HG03039 (cell line): ENCODE measurements around the gene GFI1B.
"Not testable (repeated sequence)": the region's sequence is repeated elsewhere in the genome, so short reads cannot be mapped to it uniquely, and the experiment has no call there.

Source experiments
- ATAC-seq: cut with Tn5 transposase; IDR thresholded peaks from one replicate; pipeline ENCODE4 v1.9.1; 2021; ENCODE audit warnings: mild to moderate bottlenecking, moderate library complexity; ENCODE audit not compliant: unreplicated experiment

The GFI1B gene

DNA sequence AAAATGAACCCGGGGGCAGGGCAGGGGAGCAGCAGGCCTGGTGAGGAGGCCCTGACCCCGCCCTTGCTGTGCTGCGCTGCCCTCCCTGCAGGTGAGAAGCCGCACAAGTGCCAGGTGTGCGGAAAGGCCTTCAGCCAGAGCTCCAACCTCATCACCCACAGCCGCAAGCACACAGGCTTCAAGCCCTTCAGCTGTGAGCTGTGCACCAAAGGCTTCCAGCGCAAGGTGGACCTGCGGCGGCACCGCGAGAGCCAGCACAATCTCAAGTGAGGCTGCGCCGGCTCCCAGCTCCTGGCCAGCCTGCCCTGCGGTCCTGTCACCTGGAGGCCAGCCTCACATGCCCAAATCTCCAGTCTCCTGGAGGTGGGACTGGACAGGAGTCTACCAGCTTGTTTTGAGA lies 12.3 kb downstream of the GFI1B start:
- no peak for ATAC-seq

DNA sequence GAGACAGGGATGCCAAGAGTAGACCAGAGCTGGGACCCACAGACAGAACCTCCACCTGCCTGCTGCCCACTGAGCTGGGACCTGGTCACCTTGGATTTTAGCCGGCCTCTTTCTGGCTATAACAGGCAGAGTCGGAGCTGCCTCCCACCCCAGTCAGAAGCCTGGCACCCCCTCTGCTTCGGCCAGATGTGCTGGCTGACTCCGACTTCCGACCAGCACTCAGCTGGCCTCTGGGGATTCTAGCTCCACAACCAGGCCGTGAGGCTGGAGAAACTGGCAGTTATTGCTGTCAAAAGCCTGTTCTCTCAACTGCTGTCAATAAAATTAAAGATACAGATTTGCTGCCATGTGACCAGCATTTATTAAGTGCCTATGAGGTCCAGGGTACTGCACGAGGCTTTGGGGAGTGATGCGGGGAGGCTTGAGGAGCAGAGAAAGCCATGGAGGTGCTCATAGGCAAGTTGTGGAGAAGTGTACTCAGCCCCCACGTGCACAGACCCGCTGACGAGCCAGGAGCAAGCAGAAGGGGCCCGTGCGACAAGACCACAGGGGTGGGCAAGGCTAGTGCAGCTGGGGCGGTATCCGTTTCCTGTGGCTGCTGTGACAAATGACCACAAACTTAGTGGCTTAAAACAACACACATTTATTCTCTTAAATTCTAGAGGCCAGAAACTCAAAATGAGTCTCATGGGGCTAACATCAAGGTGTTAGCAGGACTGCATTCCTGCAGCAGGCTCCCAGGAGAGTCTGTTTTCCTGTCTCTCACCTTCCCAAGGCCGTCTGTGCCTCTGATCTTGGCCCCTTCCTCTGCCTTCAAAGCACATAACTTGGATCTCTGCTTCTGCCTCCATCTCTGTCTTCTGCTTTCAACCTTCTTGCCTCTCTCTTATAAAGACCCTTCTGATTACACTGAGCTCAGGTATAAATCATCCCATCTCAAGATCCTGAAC lies 13.1 kb downstream of the GFI1B start:
- ATAC-seq = no peak

DNA sequence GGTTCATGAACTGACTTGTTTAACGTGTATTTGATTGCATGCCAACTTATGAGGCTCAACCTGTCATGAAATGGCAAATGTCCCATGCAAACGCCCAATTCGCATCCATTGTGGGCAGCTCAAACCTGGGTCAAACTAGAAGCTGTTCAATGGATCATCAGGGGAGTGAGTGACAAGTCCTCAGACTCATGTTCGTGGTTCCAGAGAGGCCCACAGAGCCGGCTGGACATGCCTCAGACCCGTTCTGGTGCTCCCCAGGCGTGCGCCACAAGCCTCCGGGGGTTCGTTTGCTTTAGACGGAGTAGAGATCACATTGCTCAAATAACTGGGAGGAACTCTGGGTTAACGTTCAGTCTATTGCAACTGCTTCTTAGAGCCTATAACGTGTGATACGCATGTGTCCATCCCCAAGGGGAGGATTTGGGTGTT lies 15.0 kb downstream of the GFI1B start:
- ATAC-seq = no peak

DNA sequence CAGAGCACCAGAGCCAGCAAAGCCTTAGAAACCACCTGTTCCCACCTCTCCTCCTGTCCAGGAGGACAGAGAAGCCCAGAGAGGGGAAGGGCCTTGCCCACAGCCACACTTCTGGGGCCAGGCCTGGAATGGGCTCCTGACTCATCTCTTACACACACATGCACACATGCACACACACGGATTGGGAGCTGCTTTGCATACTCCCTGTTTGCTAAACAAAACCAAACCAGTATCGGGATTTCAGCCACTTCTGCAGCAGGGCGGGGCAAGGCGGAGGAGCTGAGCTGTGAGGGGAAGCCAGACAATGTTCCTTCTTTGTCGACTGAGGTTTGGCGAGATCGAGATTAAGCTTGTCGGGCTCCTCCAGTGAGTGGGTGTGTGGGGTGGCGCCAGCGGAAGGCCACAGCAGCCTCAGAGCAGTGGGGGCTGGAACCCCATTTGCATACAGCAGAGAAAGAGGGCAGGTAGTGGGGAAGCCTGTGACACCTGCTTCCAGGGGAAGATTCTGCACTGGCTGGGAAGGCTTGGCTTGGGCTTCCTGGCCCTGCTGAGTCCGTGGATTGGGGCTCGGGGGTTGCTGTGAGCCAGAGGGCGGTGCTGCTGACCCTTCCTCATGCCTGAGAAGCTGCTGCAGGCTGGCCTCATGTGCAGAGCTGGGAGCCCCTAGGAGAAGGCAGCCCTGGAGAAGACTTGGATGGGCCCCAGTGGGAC lies 16.1 kb downstream of the GFI1B start:
- ATAC-seq = peak; percentile 52

DNA sequence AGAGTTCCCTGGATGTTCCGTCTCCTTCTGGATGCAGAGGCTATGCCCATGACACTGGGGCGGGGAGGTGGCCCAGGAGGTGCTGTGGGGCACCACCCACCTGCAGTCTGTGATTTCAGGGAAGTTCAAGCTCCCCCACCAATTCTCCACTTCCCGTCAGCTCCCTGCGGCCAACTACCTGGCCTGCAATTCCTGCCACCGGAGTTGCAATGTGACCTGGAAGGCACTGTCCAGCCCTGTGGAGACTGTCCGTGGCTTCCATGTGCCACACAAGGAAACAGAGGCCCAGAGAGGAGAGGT lies 16.6 kb downstream of the GFI1B start:
- ATAC-seq = no peak

DNA sequence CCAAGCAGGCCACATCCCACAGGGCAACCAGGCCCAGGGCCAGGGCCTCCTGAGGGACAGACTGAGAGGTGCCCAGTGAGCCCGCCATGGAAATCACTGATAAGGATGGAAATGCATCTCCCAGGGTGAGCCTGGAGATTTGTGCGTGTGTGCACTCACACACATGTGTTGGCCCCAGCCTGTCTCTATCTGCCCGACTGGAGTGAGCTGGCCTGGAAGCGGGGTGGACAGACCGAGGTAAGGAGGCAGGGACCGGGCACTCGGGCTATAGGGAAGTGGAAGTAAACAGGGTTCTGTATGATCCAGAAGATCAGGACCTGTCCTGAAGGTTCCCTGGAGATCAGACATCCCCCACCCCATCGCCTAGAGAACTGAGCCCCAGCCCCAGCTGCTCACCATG lies 17.4 kb downstream of the GFI1B start:
- ATAC-seq = no peak

DNA sequence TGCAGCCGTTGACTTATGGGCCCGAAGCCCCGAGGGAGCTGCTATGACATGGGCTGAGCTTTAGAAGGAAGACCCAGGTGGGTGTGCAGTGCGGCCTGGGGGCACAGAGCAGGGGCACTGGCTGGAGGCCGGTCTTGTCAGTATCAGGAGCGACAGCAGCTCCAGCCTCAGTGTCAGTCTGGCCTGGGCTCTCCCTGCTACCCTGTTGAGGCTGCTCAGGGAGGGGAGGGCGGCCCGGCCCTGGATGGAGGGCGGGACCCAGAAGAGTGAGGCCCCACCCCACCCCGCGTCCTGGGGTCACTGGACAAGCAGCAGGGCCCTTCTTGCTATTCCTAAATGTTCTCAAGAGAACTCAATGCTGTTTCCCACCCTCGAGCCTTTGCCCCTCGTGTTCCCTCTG lies 18.0 kb downstream of the GFI1B start:
- no peak for ATAC-seq

DNA sequence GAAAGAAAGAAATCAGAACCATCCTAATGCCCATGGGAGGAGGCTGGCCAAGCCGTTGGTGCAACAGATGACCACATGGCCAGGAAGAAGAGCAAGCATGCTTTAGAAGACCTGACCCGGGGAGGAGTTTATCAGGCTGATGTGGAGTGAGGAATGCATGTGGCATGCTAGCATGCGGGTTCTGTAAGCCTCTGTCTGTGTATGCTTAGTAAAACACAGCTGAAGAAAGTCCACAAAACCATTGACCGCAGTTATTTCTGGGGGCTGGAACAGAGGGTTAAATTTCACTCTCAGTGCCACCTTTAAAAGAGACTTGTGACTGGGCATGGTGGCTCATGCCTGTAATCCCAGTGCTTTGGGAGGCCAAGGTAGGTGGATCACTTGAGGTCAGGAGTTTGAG lies 19.1 kb downstream of the GFI1B start:
- ATAC-seq = no peak

DNA sequence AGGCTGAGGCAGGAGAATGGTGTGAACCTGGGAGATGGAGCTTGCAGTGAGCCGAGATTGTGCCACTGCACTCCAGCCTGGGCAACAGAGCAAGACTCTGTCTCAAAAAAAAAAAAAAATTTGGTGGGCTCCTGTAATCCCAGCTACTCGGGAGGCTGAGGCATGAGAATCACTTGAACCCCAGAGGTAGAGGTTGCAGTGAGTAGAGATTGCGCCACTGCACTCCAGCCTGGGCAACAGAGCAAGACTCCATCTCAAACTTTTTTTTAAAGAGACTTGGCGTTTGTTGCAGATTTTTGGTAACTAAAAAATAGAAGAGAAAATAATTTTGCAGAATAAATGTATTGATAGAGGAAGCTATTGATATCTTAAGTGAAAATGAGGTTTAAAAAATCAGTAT lies 19.7 kb downstream of the GFI1B start:
- ATAC-seq = not testable (repeated sequence)

DNA sequence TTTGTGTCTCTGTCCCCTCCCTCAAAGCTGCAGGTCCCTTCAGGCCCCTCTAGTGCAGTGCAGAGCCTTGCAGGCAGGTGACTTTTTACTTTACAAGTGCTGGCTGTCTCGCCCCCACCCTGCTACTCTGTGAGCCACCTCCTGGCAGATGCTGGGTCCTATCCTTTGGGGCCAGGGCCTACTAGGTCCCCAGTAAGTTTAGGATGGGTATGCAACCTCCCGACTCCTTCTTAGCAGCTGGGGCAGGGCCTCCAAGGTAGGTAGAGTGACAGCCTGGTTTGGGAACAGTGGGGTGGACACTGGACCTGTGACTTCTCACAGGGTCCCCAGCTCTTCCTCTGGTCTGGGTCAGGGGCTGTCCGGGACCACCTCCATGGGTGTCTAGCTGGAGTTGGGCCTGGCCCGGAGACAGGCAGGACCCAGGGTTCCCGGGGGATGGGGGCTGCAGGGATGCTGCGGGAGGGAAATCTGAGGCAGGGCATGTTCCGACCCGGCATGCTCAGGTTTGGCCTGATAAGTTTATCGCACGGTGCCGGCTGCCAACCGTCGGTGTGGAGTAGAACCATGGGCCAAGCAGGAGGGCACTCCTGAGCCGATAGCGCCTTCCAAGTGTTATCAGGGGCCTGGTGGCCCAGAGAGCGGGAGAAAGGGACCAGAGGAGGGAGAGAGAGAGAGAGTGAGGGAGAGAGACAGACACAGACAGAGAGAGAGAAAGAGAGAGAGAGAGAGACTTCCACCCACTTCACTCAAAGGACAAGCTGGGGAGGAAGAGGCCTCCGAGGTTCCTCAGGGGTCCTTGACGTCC lies 20.5 kb downstream of the GFI1B start:
- no peak for ATAC-seq

DNA sequence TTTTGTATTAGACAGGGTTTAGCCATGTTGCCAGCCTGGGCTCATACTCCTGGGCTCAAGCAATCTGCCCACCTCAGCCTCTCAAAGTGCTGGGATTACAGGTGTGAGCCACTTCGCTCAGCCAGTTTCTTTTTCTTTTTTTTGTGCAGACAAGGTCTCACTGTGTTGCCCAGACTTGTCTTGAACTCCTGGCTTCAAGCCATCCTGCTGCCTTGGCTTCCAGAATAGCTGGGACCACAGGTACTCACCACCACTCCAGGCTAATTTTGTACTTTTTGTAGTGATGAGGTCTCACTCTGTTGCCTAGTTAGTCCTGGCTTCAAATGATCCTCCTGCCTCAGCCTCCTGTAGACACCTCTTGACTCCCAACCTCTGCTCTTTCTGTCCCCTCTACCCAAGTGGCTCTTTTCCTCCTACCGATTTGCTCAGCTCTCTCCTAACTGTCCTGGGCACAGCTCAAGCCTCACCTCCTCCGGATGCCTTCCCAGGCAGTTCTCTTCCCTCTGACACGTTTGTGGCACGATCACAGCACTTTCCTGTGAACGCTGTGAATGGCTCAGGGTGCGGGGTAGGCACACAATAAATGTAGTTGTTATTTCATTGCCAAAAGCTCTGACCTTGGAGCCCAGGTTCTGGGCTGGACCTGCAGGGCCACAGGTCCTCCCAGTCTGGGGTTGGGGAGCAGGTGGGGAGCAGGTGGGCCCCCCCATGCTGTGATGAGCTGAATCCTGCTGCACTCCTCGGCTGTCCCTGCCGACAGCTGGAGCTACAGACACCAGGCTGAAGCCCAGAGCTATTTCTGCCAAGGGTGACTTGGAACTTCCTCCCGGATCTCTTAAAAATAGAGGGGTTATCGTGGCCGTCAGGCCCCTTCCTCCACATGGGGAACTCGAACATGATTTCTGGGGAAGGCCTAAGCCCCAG lies 23.9 kb downstream of the GFI1B start:
- ATAC-seq = no peak

DNA sequence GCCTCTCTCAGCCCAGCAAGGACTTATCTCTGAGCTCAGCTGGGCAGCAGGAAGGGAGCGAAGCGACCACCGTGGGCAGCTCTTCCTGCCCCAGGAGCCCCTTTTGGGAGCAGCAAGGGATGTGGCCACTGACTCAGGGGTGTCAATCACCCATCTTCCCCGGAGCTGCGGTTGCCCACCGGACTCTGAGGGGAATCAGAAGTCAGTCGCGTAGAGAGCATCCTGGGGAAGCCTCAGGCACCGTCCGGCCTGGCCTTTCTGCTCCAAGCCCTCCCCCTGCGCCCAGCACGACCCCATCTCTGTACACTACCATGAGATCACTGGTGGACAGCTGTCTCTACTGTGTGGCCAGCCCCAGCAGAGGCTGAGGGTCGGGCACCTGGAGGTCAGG lies 24.6 kb downstream of the GFI1B start:
- ATAC-seq = no peak

DNA sequence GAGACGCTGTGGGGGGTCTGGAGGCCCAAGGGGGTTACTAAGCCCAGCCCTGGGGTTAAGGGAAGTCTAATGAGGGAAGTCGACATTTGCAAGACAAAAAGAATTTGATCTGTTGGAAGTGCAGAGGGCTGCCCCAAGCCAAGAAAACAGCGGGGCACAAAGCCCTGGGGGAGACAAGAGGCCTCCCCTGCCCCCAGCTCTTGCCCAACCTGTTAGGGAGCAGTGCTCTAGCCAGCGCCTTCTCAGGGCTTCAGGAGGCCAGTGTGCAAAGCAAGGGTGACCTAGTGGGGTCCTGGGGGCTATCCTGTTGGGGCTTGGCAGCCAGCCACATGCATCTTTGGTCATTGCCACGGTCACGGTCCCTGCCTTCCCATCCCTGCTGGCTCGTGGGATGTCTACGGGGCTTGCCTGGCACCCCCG lies 25.2 kb downstream of the GFI1B start:
- no peak for ATAC-seq

DNA sequence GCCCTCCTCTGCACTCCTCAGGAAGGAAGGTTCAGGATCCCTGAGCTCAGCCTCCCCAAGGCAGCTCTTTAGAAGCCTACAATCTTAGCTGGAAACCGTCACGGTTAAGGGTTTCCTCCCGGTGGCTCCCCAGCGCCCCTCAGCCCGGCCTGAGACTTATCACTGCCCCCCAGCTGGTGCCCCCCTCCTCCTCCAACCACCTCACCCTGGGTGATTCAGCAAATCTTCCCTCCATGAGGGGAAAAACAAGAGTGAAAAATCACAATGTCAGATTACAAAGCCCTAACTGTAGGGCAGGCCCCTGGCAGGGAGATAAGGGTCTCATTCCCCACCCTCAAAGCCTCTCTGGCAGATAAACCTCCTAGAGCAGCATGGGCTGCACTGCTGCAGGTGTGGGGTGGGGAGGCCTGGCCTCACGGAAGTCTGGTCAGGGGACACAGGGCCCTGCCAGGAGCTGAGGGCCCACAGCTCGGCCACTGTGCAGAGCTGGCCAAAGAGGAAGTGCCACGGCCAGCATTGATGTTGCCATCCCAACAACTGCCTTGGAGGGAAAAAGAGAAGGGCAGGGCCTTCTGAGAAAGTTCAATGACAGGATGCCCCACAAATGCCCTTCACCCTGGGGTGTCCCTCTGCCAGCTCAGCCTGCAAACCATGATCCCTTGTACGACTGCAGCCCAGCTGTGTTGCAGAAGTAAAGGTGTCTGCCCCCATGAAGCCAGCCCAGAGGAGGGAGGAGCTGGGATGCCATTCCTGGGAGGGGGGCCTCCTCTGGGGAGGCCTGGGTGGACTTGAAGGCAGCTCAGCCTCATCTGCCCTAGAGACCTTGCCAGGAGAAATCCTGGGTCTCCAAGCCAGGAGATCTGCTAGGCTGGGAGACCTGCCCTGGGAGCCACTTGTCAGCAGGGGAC lies 25.9 kb downstream of the GFI1B start:
- ATAC-seq = no peak

DNA sequence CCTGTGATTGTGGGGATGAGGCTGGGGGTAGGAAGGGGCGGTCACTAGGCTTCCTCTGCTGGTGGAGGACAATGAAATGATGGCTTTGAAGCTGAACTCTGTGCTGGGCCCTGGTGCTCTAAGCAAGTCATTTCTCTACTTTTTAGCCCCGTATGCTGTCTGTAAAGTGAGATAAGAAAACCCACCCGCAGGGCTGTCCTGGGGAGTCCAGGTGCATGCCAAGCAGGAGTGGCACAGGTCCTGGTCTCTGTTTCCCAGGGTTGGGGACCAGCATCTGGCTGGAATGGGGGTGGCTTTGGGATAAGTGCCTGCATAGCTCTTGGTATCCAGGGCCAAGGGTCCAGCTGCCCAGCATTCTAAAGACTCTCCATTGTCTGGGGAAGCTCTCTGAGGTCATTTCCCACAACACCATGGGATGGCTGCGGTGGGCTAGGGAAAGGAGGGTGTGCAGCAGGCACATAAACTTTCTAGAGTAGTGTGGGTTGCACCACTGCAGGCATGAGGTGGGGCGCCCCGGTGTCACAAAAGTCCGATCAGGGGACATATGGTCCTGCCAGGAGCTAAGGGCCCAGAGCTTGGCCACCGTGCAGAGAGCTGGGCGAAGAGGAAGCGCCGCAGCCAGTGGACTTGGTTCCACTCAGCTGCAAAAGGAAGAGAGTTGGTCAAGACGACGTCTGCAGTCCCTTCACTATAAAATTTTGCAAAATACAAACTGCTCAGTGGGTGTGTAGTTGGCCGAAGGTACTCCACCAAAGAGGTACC lies 26.7 kb downstream of the GFI1B start:
- no peak for ATAC-seq

DNA sequence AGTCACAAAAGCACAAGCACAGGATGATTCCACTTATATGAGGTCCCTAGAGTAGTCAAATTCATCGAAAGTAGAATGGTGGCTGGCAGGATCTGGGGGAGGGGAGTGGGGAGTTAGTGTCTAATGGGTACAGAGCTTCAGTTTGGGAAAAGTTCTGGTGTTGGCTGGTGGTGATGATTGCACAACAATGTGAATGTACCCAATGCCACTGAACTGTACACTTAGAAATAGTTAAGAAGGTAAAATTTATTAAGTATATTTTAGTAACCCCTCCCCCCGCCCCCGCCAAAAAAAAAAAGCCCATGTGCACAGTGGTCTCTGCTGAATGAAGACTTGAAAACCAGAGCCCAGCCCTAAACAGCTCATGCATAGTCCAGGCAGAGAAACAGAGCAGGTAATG lies 27.5 kb downstream of the GFI1B start:
- no peak for ATAC-seq

DNA sequence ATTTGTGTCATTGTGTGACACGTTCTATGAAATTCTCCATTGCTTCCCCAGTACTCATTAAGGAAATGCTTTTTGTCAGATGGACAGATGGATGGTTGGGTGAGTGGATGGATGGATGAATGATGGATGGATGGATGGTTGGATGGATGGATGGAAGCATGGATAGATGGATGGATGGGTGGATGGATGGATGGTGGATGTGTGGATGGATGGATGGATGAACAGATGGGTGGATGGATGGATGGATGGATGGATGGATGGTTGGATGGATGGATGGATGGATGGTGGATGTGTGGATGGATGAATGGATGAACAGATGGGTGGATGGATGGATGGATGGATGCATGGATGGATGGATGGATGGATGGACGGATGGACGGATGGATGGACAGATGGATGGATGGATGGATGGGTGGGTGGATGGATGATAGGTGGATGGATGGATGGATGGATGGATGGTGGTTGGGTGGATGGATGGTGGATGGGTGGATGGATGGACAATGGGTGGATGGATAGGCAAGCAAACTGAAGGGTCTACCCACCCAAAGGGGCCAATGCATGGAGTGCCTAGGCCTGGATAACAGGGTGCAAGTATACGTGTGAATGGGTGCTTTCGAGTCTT lies 28.3 kb downstream of the GFI1B start:
- ATAC-seq = no peak

DNA sequence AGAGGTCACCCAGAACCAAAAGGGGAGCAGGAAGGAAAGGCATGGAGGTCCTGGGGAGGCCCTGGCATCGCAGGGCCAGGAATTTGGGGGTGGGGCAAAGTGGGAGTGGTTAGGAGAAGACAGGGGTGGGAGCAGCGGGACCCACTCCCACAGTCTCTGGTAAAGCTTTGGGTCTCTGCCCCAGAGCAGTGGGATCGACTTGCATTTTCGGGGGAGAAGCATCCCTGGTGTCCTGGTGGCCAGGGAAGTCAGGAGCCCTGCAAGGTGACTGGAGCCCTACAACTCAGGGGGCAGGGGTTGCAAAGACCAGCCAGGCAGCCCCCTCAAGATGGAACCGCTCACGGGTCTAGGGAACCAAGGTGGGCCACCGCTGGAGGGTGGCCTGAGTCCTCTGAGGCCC lies 29.9 kb downstream of the GFI1B start:
- no peak for ATAC-seq
